GM21619 (cell line): ENCODE data around the gene DMRTC1.
"Not testable (repeated sequence)": the region's sequence is repeated elsewhere in the genome, so short reads cannot be mapped to it uniquely, and the experiment has no call there.

Source experiments
- ATAC-seq: cut with Tn5 transposase; IDR thresholded peaks from one replicate; pipeline ENCODE4 v1.9.1; 2021; ENCODE audit not compliant: unreplicated experiment

Gene DMRTC1

GRCh38 chrX:72943819-72944169, at the start of gene DMRTC1:
DMRTC1 (minus strand) TSS chrX:72943837; CDS start chrX:72875694, 68,143 bp downstream.
- peak; percentile 80 for ATAC-seq

DNA sequence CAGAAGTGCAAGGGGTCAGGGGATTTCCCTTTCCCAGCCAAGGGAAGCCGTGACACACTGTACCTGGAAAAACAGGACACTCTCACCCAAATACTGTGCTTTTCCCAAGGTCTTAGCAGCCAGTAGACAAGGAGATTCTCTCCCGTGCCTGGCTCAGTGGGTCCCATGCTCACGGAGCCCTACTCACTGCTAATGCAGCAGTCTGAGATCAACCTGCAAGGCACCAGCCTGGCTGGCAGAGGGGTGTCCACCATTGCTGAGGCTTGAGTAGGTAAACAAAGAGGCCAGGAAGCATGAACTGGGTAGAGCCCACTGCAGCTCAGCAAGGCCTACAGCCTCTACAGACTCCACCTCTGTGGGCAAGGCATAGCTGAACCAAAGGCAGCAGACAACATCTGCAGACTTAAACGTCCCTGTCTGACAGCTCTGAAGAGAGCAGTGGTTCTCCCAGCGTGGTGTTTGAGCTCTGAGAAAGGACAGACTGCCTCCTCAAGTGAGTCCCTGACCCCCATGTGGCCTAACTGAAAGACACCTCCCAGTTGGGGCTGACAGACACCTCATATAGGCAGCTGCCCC, 37.3 kb upstream of the DMRTC1 start:
- not testable (repeated sequence) for ATAC-seq

GRCh38 chrX:72974885-72975284, 31.2 kb upstream of the DMRTC1 start:
- ATAC-seq = not testable (repeated sequence)

- not testable (repeated sequence) for ATAC-seq
These were observed 28.2 kb upstream of the DMRTC1 start for GRCh38 chrX:72971859-72972258.

DNA sequence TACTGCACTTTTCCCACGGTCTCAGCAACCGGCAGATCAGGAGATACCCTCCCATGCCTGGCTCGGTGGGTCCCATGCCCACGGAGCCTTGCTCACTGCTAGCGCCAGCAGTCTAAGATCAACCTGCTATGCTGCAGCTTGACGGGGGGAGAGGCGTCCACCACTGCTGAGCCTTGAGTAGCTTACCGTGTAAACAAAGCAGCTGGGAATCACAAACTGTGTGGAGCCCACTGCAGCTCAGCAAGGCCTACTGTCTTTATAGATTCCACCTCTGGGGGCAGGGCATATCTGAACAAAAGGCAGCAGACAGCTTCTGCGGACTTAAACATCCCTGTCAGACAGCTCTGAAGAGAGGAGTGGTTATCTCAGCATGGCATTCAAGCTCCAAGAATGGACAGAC, 16.3 kb upstream of the DMRTC1 start:
- ATAC-seq = not testable (repeated sequence)

DNA sequence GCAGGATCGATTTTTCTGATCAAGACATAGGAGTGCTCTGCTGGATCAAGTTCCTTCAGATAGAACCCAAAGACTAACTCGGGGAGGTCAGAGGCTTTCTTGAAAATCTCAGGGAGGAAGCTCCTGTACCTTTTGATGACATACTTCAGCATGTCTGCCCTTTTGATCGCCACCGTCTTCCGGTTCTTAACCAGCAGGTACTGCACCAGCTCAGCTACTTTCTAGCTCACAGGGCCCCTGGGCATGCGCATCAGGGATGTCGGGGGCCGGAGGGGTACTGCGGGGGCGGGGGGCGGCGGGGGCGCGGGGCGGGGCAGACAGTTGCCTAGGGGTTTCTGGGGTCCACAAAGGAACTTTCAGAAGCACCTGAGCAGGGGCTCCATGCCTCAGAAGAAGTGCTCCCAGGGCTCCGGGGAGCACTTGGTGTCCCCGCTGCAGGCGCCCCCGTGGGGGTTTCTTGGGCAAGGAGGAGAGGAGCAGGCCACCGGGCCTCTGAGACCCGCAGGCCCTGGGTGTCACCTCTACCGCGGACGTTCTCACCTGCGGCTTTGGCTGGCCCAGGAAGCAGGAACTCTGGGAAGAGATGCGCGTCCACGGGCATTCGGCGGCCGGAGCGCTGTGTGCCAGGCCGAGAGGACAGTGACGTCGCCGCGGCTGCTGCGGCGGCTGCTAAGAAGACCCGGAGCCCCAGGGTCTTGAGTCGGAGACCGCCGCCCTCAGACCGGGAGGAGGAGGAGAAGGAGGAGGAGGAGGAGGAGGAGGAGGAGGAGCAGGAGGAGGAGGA, 410 bp downstream of the DMRTC1 start:
- ATAC-seq = not testable (repeated sequence)

DNA sequence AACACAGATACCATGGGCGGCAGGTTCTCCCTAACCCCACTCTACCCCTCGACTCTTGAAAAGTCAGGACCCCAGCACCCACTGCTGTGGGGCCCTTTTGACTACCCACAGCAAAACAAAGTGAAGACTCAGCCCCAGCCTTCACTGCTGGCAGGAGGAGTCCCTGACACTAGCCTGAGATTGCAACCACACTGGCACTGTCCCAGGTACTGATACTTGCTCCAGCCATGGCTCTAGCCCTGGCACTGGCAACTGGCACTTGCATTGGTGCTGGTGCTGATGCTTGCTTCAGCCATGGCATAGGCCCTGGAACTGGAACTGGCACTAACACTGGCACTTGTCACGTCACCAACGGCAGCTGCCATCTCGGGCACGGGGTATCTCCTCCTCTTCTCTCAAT, 1.4 kb downstream of the DMRTC1 start:
- ATAC-seq = not testable (repeated sequence)

DNA sequence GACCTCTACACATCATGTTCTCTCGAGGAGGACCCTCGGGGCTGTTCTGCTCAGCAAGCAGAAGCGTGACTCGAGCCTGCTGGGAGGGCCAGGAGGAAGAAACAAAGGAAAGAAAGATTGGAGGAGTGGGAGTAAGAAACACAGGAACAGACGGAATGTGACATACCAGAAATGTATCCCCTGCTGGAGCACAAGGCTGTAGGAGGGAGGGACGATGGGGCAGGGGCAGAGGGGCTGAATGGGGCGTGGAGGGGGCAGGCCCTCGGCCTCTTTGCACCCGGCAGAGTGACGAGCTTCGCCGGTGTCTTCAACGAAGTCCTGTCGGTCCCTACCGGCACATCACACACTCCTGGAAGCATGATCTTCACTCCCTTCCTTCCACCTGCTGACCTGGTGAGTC, 5.7 kb downstream of the DMRTC1 start, which contains the start of gene FAM236A:
Gene FAM236A, plus strand, starts transcription at position 301 of the 400 bp plus-strand sequence. Its CDS starts 57 bp downstream, at position 358.
- not testable (repeated sequence) for ATAC-seq

- ATAC-seq = not testable (repeated sequence)
These were observed 6.7 kb downstream of the DMRTC1 start for GRCh38 chrX:72936882-72937455.

GRCh38 chrX:72936455-72936854, 7.2 kb downstream of the DMRTC1 start:
- ATAC-seq = not testable (repeated sequence)

- not testable (repeated sequence) for ATAC-seq
These were observed 11.4 kb downstream of the DMRTC1 start for GRCh38 chrX:72932283-72932682.

- ATAC-seq = not testable (repeated sequence)
These were observed 27.5 kb downstream of the DMRTC1 start for GRCh38 chrX:72916096-72916495.

GRCh38 chrX:72912315-72912714, 31.3 kb downstream of the DMRTC1 start, which contains the start of gene FAM236C:
FAM236C (plus strand) TSS chrX:72912615; CDS start chrX:72912715, 100 bp downstream.
- ATAC-seq = not testable (repeated sequence)

- ATAC-seq = not testable (repeated sequence)
These were observed 53.9 kb downstream of the DMRTC1 start for GRCh38 chrX:72889740-72890139.

- not testable (repeated sequence) for ATAC-seq
These were observed 60.7 kb downstream of the DMRTC1 start for GRCh38 chrX:72882898-72883297.

GRCh38 chrX:72837532-72837931, 106.1 kb downstream of the DMRTC1 start:
- ATAC-seq = not testable (repeated sequence)

GRCh38 chrX:72830701-72831100, 112.9 kb downstream of the DMRTC1 start:
- ATAC-seq = not testable (repeated sequence)
